Effector CD8-positive, alpha-beta T cell (primary cell): ENCODE measurements around the gene METTL18.
"Not testable (repeated sequence)": the region's sequence is repeated elsewhere in the genome, so short reads cannot be mapped to it uniquely, and the experiment has no call there.

ENCODE experiments used
- DNase-seq: peaks from one replicate; lab custom pipeline; 2025; lab: John Stamatoyannopoulos, UW
- total RNA-seq, 4 experiments: gene quantifications; one replicate each; lab custom pipeline; 2026; lab: John Stamatoyannopoulos, UW

The METTL18 gene
- 14.9 to 18.2 (median 16.7) reads per million in 4 experiments for total RNA-seq

GRCh38 chr1:169794530-169795416 is at the start of gene METTL18:
Gene METTL18, minus strand, starts transcription at chr1:169794907. Its CDS starts 1,212 bp downstream, at chr1:169793695.
- peak; percentile 75 for DNase-seq

- DNase-seq: no peak
These were observed 44.2 kb upstream of the METTL18 start for GRCh38 chr1:169838942-169839341.

GRCh38 chr1:169836198-169836597 is 41.5 kb upstream of the METTL18 start:
- DNase-seq: no peak

- DNase-seq: no peak
These were observed 40.9 kb upstream of the METTL18 start for GRCh38 chr1:169835647-169836046.

GRCh38 chr1:169834869-169835268 is 40.2 kb upstream of the METTL18 start:
- no peak for DNase-seq

- no peak for DNase-seq
These were observed 38.6 kb upstream of the METTL18 start for GRCh38 chr1:169833179-169833901.

- no peak for DNase-seq
These were observed 35.0 kb upstream of the METTL18 start for GRCh38 chr1:169829671-169830070.

GRCh38 chr1:169824153-169824552 is 29.4 kb upstream of the METTL18 start:
- no peak for DNase-seq

GRCh38 chr1:169821500-169821899 is 26.8 kb upstream of the METTL18 start:
- no peak for DNase-seq

GRCh38 chr1:169816617-169817016 is 21.9 kb upstream of the METTL18 start:
- DNase-seq: no peak

- DNase-seq: no peak
These were observed 19.6 kb upstream of the METTL18 start for GRCh38 chr1:169814265-169814664.

- DNase-seq: no peak
These were observed 17.4 kb upstream of the METTL18 start for GRCh38 chr1:169812131-169812530.

- DNase-seq: not testable (repeated sequence)
These were observed 16.8 kb upstream of the METTL18 start for GRCh38 chr1:169811418-169812035.

GRCh38 chr1:169809370-169810095 is 14.8 kb upstream of the METTL18 start:
- no peak for DNase-seq

GRCh38 chr1:169804941-169805340 is 10.2 kb upstream of the METTL18 start:
- no peak for DNase-seq

- DNase-seq: no peak
These were observed 8.2 kb upstream of the METTL18 start for GRCh38 chr1:169802888-169803287.

GRCh38 chr1:169797281-169797680 is 2.6 kb upstream of the METTL18 start:
- no peak for DNase-seq

GRCh38 chr1:169796274-169796810 is 1.6 kb upstream of the METTL18 start:
- no peak for DNase-seq

GRCh38 chr1:169795687-169796086 is 980 bp upstream of the METTL18 start:
- no peak for DNase-seq

- no peak for DNase-seq
These were observed 977 bp downstream of the METTL18 start for GRCh38 chr1:169793730-169794129.

- DNase-seq: no peak
These were observed 6.3 kb downstream of the METTL18 start for GRCh38 chr1:169788402-169788801.
